GM12878 (cell line): ENCODE results near the gene SMPDL3A. TPM values are rescaled to one million over a fixed set of nuclear protein-coding genes. Genes with fewer than 3 reads are reported as not detected.

Experiments
- BCL11A ChIP-seq: IDR thresholded peaks from 2 replicates; pipeline ENCODE4 v1.6.1; 2011; ENCODE audit warnings: low read depth, low read length
- BHLHE40 ChIP-seq, 2 experiments: fragments of 450-650 bp in 1 of 2; IDR thresholded peaks; 2 replicates each; pipeline ENCODE4 v1.6.1; 2011 to 2017; ENCODE audit warnings: low read depth in 2 of 2, borderline replicate concordance in 1 of 2, improper control_type of control experiment in 1 of 2, low read length in 1 of 2, mild to moderate bottlenecking in 1 of 2
- DPF2 ChIP-seq: fragments of 450-650 bp; IDR thresholded peaks from 2 replicates; pipeline ENCODE4 v1.6.1; 2017; ENCODE audit warnings: mild to moderate bottlenecking
- EED ChIP-seq: sonication (generic); IDR thresholded peaks from 2 replicates; pipeline ENCODE4 v1.6.1; 2016; ENCODE audit warnings: antibody characterized with exemption, low read depth
- GABPA ChIP-seq: IDR thresholded peaks from 2 replicates; pipeline ENCODE4 v1.6.1; 2014; ENCODE audit warnings: antibody characterized with exemption, low read depth, mild to moderate bottlenecking, inconsistent platforms
- HCFC1 ChIP-seq: fragments of 150-350 bp; IDR thresholded peaks from 2 replicates; pipeline ENCODE4 v1.6.1; 2014; ENCODE audit warnings: low read length
- IKZF1 ChIP-seq: fragments of 450-650 bp; conservative IDR thresholded peaks from 2 replicates; pipeline ENCODE4 v1.6.1; 2017; ENCODE audit warnings: antibody characterized with exemption, mild to moderate bottlenecking
- IKZF2 ChIP-seq, 2 experiments: fragments of 450-650 bp; IDR thresholded peaks; 2 replicates each; pipeline ENCODE4 v1.6.1; 2017; ENCODE audit warnings: mild to moderate bottlenecking in 2 of 2, moderate library complexity in 2 of 2
- KAT2A ChIP-seq: conservative IDR thresholded peaks from 2 replicates; pipeline ENCODE4 v1.6.1; 2011; ENCODE audit warnings: low read depth, low read length; ENCODE audit not compliant: control insufficient read depth
- MTA2 ChIP-seq: fragments of 450-650 bp; IDR thresholded peaks from 2 replicates; pipeline ENCODE4 v1.6.1; 2016; ENCODE audit warnings: low read depth, mild to moderate bottlenecking, moderate library complexity
- MYB ChIP-seq: fragments of 150-350 bp; IDR thresholded peaks from 2 replicates; pipeline ENCODE4 v1.6.1; 2014; ENCODE audit warnings: mild to moderate bottlenecking, low read depth, low read length, borderline replicate concordance
- NBN ChIP-seq: fragments of 450-650 bp; IDR thresholded peaks from 2 replicates; pipeline ENCODE4 v1.6.1; 2016
- NR2F1 ChIP-seq: fragments of 450-650 bp; conservative IDR thresholded peaks from 2 replicates; pipeline ENCODE4 v1.6.1; 2017; ENCODE audit warnings: mild to moderate bottlenecking
- POU2F2 ChIP-seq: IDR thresholded peaks from 3 replicates; pipeline ENCODE4 v1.6.1; 2011; ENCODE audit warnings: low read depth, mild to moderate bottlenecking, low read length, borderline replicate concordance
- RUNX3 ChIP-seq: IDR thresholded peaks from 2 replicates; pipeline ENCODE4 v1.6.1; 2012; ENCODE audit warnings: low read length, inconsistent platforms
- SREBF1 ChIP-seq: IDR thresholded peaks from 2 replicates; pipeline ENCODE4 v1.6.1; 2012; ENCODE audit warnings: mild to moderate bottlenecking, low read length
- STAT1 ChIP-seq: fragments of 450-650 bp; conservative IDR thresholded peaks from 2 replicates; pipeline ENCODE4 v1.6.1; 2014; ENCODE audit warnings: antibody characterized with exemption, mild to moderate bottlenecking
- TBL1XR1 ChIP-seq: IDR thresholded peaks from 2 replicates; pipeline ENCODE4 v1.6.1; 2012; ENCODE audit warnings: low read depth, low read length, improper control_type of control experiment
- TCF7 ChIP-seq: IDR thresholded peaks from 2 replicates; pipeline ENCODE4 v1.6.1; 2014; ENCODE audit warnings: antibody characterized with exemption, borderline replicate concordance
- ZNF207 ChIP-seq: fragments of 450-650 bp; IDR thresholded peaks from 2 replicates; pipeline ENCODE4 v1.6.1; 2014; ENCODE audit warnings: antibody characterized with exemption, mild to moderate bottlenecking, borderline replicate concordance
- polyA plus RNA-seq, 11 experiments: library from polyadenylated mRNA; depleted of rRNA in 4 of 11; unstranded in 6 of 11; stranded (reverse) in 5 of 11; fragments of >200 nt; fragmentation: Nextera tagmentation in 4 of 11; fragmentation: Illumina TruSeq in 1 of 11; extraction: Ambion mirVana in 4 of 11; extraction: Trizol in 1 of 11; gene quantifications; 1 replicate in 1 of 11; 2 replicates in 10 of 11; pipeline versions ENCODE4 v1.2.1 to v1.2.3, GENCODE V29; 2011 to 2016; ENCODE audit warnings: inconsistent platforms in 2 of 11, missing spikeins in 2 of 11, low read depth in 1 of 11
- total RNA-seq, 4 experiments: library from RNA; depleted of rRNA in 3 of 4; stranded (reverse); fragments of >200 nt in 3 of 4; fragmentation: Illumina TruSeq in 1 of 4; extraction: Trizol in 1 of 4; gene quantifications; 2 replicates each; pipeline versions ENCODE4 v1.2.1 to v1.2.3, GENCODE V29; 2013 to 2021
- TF ChIP-seq, protein P1 (sequence below): fragments of 450-650 bp; formaldehyde crosslinking; IDR thresholded peaks from 2 replicates; pipeline ENCODE4 v1.5.0; 2022; ENCODE audit warnings: mild to moderate bottlenecking, missing genetic modification characterization
- TF ChIP-seq, protein P2 (sequence below): fragments of 450-650 bp; IDR thresholded peaks from 2 replicates; pipeline ENCODE4 v1.6.1; 2016; ENCODE audit warnings: mild to moderate bottlenecking
- TF ChIP-seq, protein P3 (sequence below): IDR thresholded peaks from 2 replicates; pipeline ENCODE4 v1.6.1; 2012; ENCODE audit warnings: improper control_type of control experiment, low read depth, low read length; ENCODE audit not compliant: insufficient replicate concordance

Gene SMPDL3A
- total and polyA plus RNA-seq, 10 of the 15 experiments (the other 5 are each of a cell fraction or from before 2014, with no cell fraction given), result 0.05 to 0.91 (median 0.09) TPM; not detected in 3

- TF ChIP-seq, protein P1, sequence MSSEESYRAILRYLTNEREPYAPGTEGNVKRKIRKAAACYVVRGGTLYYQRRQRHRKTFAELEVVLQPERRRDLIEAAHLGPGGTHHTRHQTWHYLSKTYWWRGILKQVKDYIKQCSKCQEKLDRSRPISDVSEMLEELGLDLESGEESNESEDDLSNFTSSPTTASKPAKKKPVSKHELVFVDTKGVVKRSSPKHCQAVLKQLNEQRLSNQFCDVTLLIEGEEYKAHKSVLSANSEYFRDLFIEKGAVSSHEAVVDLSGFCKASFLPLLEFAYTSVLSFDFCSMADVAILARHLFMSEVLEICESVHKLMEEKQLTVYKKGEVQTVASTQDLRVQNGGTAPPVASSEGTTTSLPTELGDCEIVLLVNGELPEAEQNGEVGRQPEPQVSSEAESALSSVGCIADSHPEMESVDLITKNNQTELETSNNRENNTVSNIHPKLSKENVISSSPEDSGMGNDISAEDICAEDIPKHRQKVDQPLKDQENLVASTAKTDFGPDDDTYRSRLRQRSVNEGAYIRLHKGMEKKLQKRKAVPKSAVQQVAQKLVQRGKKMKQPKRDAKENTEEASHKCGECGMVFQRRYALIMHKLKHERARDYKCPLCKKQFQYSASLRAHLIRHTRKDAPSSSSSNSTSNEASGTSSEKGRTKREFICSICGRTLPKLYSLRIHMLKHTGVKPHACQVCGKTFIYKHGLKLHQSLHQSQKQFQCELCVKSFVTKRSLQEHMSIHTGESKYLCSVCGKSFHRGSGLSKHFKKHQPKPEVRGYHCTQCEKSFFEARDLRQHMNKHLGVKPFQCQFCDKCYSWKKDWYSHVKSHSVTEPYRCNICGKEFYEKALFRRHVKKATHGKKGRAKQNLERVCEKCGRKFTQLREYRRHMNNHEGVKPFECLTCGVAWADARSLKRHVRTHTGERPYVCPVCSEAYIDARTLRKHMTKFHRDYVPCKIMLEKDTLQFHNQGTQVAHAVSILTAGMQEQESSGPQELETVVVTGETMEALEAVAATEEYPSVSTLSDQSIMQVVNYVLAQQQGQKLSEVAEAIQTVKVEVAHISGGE (CRISPR knock-in tag), result no peak
- TF ChIP-seq NBN, result 0 out of 2 replicates have a peak, but pooled peaks have one; percentile 20
- TF ChIP-seq RUNX3, result peak; percentile 83
- TF ChIP-seq KAT2A, result no peak
- 0 out of 2 replicates have a peak, but pooled peaks have one; percentile 39 for TF ChIP-seq BCL11A
- TF ChIP-seq TBL1XR1, result no peak
- TF ChIP-seq POU2F2, result no peak
- TF ChIP-seq TCF7, result peak; percentile 71; the same call in 1 of the 2 replicates
- TF ChIP-seq IKZF2 (IDR thresholded peaks at IDR 0.05), result peak; percentile 80 to 81; a peak in 3 of 4 replicates
- peak; percentile 62 for TF ChIP-seq EED
- peak; percentile 65 for TF ChIP-seq MTA2
- TF ChIP-seq SREBF1, result no peak
- no peak for TF ChIP-seq ZNF207
- peak; percentile 34; the same call in 1 of the 2 replicates for TF ChIP-seq NR2F1
- TF ChIP-seq, protein P2, sequence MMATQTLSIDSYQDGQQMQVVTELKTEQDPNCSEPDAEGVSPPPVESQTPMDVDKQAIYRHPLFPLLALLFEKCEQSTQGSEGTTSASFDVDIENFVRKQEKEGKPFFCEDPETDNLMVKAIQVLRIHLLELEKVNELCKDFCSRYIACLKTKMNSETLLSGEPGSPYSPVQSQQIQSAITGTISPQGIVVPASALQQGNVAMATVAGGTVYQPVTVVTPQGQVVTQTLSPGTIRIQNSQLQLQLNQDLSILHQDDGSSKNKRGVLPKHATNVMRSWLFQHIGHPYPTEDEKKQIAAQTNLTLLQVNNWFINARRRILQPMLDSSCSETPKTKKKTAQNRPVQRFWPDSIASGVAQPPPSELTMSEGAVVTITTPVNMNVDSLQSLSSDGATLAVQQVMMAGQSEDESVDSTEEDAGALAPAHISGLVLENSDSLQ, result no peak
- TF ChIP-seq GABPA, result peak; percentile 54
- no peak for TF ChIP-seq BHLHE40 (IDR thresholded peaks at IDR 0.05; ENCODE audit: borderline replicate concordance in 1 of 2, low read depth in 2 of 2, low read length in 1 of 2)
- no peak for TF ChIP-seq HCFC1
- TF ChIP-seq IKZF1, result peak; percentile 80
- no peak for TF ChIP-seq MYB
- TF ChIP-seq STAT1, result no peak
- peak; percentile 77 for TF ChIP-seq DPF2
- TF ChIP-seq, protein P3, sequence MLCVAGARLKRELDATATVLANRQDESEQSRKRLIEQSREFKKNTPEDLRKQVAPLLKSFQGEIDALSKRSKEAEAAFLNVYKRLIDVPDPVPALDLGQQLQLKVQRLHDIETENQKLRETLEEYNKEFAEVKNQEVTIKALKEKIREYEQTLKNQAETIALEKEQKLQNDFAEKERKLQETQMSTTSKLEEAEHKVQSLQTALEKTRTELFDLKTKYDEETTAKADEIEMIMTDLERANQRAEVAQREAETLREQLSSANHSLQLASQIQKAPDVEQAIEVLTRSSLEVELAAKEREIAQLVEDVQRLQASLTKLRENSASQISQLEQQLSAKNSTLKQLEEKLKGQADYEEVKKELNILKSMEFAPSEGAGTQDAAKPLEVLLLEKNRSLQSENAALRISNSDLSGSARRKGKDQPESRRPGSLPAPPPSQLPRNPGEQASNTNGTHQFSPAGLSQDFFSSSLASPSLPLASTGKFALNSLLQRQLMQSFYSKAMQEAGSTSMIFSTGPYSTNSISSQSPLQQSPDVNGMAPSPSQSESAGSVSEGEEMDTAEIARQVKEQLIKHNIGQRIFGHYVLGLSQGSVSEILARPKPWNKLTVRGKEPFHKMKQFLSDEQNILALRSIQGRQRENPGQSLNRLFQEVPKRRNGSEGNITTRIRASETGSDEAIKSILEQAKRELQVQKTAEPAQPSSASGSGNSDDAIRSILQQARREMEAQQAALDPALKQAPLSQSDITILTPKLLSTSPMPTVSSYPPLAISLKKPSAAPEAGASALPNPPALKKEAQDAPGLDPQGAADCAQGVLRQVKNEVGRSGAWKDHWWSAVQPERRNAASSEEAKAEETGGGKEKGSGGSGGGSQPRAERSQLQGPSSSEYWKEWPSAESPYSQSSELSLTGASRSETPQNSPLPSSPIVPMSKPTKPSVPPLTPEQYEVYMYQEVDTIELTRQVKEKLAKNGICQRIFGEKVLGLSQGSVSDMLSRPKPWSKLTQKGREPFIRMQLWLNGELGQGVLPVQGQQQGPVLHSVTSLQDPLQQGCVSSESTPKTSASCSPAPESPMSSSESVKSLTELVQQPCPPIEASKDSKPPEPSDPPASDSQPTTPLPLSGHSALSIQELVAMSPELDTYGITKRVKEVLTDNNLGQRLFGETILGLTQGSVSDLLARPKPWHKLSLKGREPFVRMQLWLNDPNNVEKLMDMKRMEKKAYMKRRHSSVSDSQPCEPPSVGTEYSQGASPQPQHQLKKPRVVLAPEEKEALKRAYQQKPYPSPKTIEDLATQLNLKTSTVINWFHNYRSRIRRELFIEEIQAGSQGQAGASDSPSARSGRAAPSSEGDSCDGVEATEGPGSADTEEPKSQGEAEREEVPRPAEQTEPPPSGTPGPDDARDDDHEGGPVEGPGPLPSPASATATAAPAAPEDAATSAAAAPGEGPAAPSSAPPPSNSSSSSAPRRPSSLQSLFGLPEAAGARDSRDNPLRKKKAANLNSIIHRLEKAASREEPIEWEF, result no peak
Observed at GRCh38 chr6:122853259-122853995, 64.4 kb downstream of the SMPDL3A start (continued).
